Mesothelial cell of epicardium (in vitro differentiated cells): ENCODE results near the gene CAMTA1. TPM values are rescaled to one million over a fixed set of nuclear protein-coding genes. Genes with fewer than 3 reads are reported as not detected.

ENCODE experiments used
- DNase-seq, 2 experiments: peaks; one replicate each; pipeline ENCODE4 v3.0.0; 2021; ENCODE audit warnings: low spot score in 2 of 2; ENCODE audit not compliant: unreplicated experiment in 2 of 2
- H3K27ac Mint-ChIP-seq: 2 replicates; pipeline ENCODE4 v1.8.0; 2021; ENCODE audit warnings: mixed read lengths
- H3K27me3 Mint-ChIP-seq: 2 replicates; pipeline ENCODE4 v1.8.0; 2021; ENCODE audit warnings: low read depth, mixed read lengths
- H3K36me3 Mint-ChIP-seq: 2 replicates; pipeline ENCODE4 v1.8.0; 2021; ENCODE audit warnings: mixed read lengths
- H3K4me1 Mint-ChIP-seq: 2 replicates; pipeline ENCODE4 v1.8.0; 2021; ENCODE audit warnings: mixed read lengths
- H3K4me3 Mint-ChIP-seq: 2 replicates; pipeline ENCODE4 v1.8.0; 2021; ENCODE audit warnings: mild to moderate bottlenecking, moderate library complexity, mixed read lengths
- H3K9me3 Mint-ChIP-seq: 2 replicates; pipeline ENCODE4 v1.8.0; 2021; ENCODE audit warnings: mixed read lengths
- total RNA-seq: library from RNA; stranded (reverse); gene quantifications from 3 replicates; pipeline ENCODE4 v1.2.1, GENCODE V29; 2021
- TF ChIP-seq, protein P1 (sequence below): fragments of 200-600 bp; sonication (generic); IDR thresholded peaks from one replicate; pipeline ENCODE4 v1.5.0; 2021; ENCODE audit warnings: antibody characterized with exemption; ENCODE audit not compliant: unreplicated experiment

Gene CAMTA1
- total RNA-seq, 1 donor from 2014 or later, result 70.4 TPM

DNA sequence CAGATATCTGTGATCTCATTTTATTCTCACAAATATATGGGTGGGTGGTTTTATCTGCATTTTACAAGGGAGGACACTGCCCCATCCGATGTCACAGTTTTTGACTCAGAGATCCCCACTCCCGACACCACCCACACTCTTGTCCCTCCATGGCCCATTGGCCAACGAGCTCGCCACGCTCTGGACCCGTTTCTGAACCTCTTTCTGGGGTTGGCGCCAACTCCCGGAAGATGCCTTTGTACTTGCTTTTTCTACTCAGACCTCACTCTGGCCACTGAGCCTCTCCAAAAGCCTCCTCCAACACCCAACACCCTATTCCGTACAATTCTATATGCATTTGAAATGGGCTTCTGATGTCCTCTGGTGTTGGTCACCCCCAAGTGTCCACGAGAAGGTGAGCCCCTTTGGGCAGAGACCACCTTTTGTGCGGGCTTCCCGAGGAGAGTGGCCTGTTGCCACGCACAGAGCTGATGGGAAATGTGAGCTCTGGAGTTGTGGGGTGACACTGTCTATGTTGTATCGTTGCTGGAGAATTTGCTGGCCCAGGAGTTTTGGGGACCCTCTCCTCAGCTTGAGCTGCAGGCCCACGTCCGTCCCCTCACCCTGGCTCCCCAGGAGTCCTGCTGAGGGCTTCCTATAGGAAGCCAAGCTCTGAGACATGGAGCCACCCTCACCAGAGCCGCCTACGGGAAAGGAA, 618.9 kb downstream of the CAMTA1 start:
- TF ChIP-seq, protein P1, sequence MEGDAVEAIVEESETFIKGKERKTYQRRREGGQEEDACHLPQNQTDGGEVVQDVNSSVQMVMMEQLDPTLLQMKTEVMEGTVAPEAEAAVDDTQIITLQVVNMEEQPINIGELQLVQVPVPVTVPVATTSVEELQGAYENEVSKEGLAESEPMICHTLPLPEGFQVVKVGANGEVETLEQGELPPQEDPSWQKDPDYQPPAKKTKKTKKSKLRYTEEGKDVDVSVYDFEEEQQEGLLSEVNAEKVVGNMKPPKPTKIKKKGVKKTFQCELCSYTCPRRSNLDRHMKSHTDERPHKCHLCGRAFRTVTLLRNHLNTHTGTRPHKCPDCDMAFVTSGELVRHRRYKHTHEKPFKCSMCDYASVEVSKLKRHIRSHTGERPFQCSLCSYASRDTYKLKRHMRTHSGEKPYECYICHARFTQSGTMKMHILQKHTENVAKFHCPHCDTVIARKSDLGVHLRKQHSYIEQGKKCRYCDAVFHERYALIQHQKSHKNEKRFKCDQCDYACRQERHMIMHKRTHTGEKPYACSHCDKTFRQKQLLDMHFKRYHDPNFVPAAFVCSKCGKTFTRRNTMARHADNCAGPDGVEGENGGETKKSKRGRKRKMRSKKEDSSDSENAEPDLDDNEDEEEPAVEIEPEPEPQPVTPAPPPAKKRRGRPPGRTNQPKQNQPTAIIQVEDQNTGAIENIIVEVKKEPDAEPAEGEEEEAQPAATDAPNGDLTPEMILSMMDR, result no peak
- H3K4me3 Mint-ChIP-seq, result no peak overlapping the region
- no peaks in the 10 kb centered on the region for H3K36me3 Mint-ChIP-seq
- H3K4me1 Mint-ChIP-seq, result peaks cover 5% of the 10 kb centered on the region
- DNase-seq, result peak in 1 of 2 experiments; percentile 31
- peaks cover 12% of the 10 kb centered on the region for H3K9me3 Mint-ChIP-seq
- H3K27ac Mint-ChIP-seq, result no peak overlapping the region
- H3K27me3 Mint-ChIP-seq, result no peaks in the 10 kb centered on the region

DNA sequence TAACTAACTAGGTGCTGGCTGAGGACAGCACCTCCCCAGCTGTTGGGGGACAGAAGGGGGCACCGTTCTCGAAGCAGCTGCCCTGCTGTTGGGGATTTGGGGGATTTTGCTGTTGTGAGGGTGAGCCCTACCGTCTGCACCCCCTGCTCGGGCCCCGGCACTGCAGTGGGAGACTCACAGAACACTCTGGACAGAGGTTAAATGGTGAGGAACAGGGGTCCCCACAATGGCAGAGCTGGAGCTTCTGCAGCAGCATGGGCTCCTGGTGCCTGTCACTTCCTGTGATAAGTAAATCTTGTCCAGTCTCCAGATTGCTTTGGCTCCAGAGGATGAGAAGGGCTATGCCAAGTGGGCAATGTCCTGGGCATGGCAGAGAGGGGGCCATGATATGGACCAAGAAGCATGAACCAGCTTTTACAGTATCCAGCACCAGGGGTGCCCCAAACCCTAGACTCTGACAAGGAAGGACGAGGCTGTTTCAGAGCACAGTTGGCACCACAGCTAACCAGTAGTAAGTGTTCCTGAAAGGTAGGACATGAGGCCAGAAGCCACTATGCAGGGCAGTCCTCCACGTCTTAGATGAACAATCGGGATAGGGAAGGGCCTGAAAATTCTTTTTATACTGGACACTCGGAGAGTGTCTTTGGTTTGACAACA, 620.7 kb downstream of the CAMTA1 start:
- TF ChIP-seq, protein P1, result no peak
- Mint-ChIP-seq H3K27ac (no peak overlapping the region), H3K36me3 (no peaks in the 10 kb centered on the region), H3K9me3 (no peaks in the 10 kb centered on the region), H3K4me1 (peaks cover 5% of the 10 kb centered on the region), H3K27me3 (no peaks in the 10 kb centered on the region), H3K4me3 (no peak overlapping the region)
- DNase-seq, result peak in 1 of 2 experiments; percentile 9

DNA sequence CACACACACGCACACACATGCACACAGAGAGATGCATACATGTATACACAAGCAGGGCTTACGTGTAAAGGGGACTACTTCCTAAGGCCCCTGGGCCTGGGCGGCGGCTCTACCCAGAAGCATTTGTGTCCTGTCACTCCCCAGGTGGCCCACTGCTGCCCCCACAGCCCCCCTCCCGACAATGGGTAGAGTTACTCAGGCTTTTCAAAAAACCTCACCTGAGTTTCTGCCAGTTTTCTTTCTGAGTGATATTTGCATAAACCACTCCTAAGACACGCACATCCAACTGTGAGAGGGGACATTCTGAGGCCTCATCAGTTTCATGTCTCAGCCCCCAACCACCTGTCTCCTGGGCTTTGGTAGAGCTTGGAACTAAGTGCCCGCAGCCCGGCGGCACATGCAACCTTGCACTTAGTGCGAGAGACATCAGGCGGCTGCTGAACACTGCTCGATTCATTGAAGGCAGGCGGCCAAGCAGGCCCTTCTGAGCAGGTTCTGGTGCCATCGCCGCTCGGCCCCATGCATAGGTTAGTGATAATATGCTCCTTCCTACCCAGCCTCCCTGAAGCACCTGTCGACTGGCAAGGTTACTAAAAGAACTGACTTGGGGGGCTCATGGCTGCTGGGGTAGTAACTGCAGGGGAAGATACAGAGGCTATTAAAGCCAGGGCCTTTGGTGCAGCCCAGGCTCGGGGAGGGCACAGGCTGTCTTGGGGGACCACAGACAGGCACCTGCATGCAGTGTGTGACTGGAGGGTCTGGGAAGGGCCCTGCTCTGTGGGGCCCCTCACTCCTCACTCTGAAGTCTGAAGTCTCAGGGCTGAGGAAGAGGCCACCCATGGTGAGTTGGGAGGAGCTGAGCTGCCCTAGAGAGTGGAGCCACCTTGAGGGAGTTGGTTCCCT, 621.6 kb downstream of the CAMTA1 start:
- Mint-ChIP-seq H3K36me3 (no peaks in the 10 kb centered on the region), H3K4me1 (peaks cover 5% of the 10 kb centered on the region), H3K4me3 (no peak overlapping the region), H3K27ac (no peak overlapping the region), H3K9me3 (no peaks in the 10 kb centered on the region), H3K27me3 (no peaks in the 10 kb centered on the region)
- TF ChIP-seq, protein P1, result no peak
- DNase-seq, result peak in 1 of 2 experiments; percentile 30

DNA sequence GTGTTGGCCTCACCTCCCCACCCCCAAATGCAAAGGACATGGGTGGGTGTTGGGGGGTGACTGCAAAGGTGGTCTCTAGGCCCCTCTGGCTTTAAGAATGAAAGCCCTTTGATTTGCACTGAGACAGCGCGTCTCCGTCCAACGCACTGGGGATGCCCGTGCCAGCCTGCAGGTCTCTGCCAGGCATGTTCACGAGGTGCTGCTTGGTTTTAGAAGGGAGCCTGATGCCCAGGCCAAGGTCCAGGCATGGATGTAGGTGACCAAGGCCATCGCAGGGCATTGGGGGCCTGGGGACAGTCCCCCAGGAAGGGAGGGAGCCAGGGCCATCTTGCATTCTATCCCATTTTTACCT, 622.3 kb downstream of the CAMTA1 start:
- no peaks in the 10 kb centered on the region for H3K36me3 Mint-ChIP-seq
- peak in 1 of 2 experiments; percentile 32 for DNase-seq
- H3K4me1 Mint-ChIP-seq, result no peaks in the 10 kb centered on the region
- no peaks in the 10 kb centered on the region for H3K9me3 Mint-ChIP-seq
- TF ChIP-seq, protein P1, result no peak
- H3K27ac Mint-ChIP-seq, result no peak overlapping the region
- no peaks in the 10 kb centered on the region for H3K27me3 Mint-ChIP-seq
- no peak overlapping the region for H3K4me3 Mint-ChIP-seq

DNA sequence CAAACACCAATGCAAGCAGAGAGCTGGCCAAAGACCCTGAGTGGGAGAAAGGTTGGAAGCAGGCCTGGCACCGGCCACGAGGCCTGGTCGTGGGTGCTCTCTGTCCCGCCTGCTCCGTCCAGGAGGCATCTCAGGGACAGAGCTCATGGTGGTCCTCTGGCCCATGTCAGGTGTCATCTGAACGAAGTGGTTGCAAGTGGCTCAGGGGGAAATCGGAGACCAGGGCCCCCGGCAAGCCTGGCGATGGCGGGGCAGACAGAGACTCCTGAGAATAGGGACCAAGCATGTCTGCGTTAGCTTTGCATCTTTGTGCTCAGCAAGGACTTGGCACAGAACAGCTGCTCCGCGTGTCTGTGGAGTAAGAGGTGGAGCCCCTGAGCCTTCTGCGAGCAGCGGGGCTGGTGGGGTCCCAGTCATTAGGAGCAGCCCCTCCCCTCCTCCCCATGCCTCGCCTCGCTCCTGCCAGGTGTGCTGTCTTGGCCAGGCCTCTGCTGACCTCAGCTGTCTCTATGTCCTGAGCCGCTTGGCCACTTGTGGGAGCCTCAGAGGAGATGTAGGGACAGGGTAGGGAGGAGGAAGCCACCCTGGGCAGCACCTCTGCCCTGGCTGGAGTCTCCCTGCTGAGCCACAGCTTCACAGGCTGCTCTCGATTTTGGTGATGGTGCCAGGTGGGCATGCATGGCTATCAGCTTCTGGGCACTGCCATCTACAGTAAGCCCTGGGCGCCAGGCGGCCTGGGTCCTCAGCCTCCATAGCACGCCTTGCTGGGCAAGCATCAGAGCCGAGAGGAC, 622.9 kb downstream of the CAMTA1 start:
- no peak overlapping the region for H3K27ac Mint-ChIP-seq
- DNase-seq, result peak in 1 of 2 experiments; percentile 29
- H3K9me3 Mint-ChIP-seq, result no peaks in the 10 kb centered on the region
- no peaks in the 10 kb centered on the region for H3K36me3 Mint-ChIP-seq
- no peak overlapping the region for H3K4me3 Mint-ChIP-seq
- H3K27me3 Mint-ChIP-seq, result no peaks in the 10 kb centered on the region
- H3K4me1 Mint-ChIP-seq, result no peaks in the 10 kb centered on the region
- TF ChIP-seq, protein P1, result no peak
